Stomach (tissue), 9 donors: Measurements from ENCODE around the gene COL8A2. TPM values are rescaled to one million over a fixed set of nuclear protein-coding genes. Genes with fewer than 3 reads are reported as not detected.

Experiments
- DNase-seq, 2 donors: peaks; one replicate each; pipeline versions ENCODE4 v3.0.0 to v3.0.0-alpha.2; 2013 to 2019
- H3K27ac ChIP-seq, 5 donors: fragments of 200-600 bp in 4 of 5; sonication (generic) in 4 of 5; one replicate each; pipeline ENCODE4 v1.5.1; 2013 to 2019; ENCODE audit warnings: mild to moderate bottlenecking in 1 of 5, moderate library complexity in 1 of 5
- H3K27me3 ChIP-seq, 3 donors: fragments of 200-600 bp; sonication (generic); one replicate each; pipeline ENCODE4 v1.5.1; 2017 to 2019; ENCODE audit warnings: mixed run types in 1 of 3
- H3K36me3 ChIP-seq, 4 donors: fragments of 200-600 bp; sonication (generic); 1 replicate in 3 of 4; 2 replicates in 1 of 4; pipeline ENCODE4 v1.5.1; 2016 to 2019
- H3K4me1 ChIP-seq, 4 donors: fragments of 200-600 bp; sonication (generic); one replicate each; pipeline ENCODE4 v1.5.1; 2016 to 2019
- H3K4me3 ChIP-seq, 4 donors: fragments of 200-600 bp; sonication (generic) in 3 of 4; one replicate each; pipeline ENCODE4 v1.5.1; 2016 to 2019; ENCODE audit warnings: mild to moderate bottlenecking in 1 of 4
- H3K9me3 ChIP-seq, 4 donors: fragments of 200-600 bp; sonication (generic); one replicate each; pipeline ENCODE4 v1.5.1; 2016 to 2019
- EP300 ChIP-seq: sonication (generic); formaldehyde crosslinking; IDR thresholded peaks from one replicate; pipeline ENCODE4 v1.6.1; 2017; ENCODE audit warnings: antibody characterized with exemption
- POLR2A ChIP-seq, 4 donors: fragments of 450-650 bp; IDR thresholded peaks; one replicate each; pipeline ENCODE4 v1.6.1; 2016; ENCODE audit warnings: antibody characterized with exemption in 4 of 4, control low read depth in 2 of 4, mild to moderate bottlenecking in 1 of 4, moderate library complexity in 1 of 4
- POLR2AphosphoS5 ChIP-seq, 3 donors: sonication (generic); formaldehyde crosslinking; IDR thresholded peaks; one replicate each; pipeline ENCODE4 v1.6.1; 2016; ENCODE audit warnings: antibody characterized with exemption in 3 of 3
- WGBS, 5 donors: extraction: QIAGEN DNeasy Blood & Tissue Kit in 3 of 5; methylation state at CpG; one replicate each; pipeline versions ENCODE4 v1.1.5 to v1.1.7; 2013 to 2018; 5-methylcytosine and 5-hydroxymethylcytosine counted together
- intact Hi-C: fragments of 100-400 bp; cut with DNase I; formaldehyde crosslinking; loops from one replicate; pipeline ENCODE4 v1.15.1; 2023; ENCODE audit warnings: low total_unique reads
- polyA plus RNA-seq, 3 donors: library from polyadenylated mRNA; stranded (reverse); fragments of 200-250 nt; gene quantifications; one replicate each; pipeline ENCODE4 v1.2.3, GENCODE V29; 2013
- total RNA-seq, 5 donors: library from RNA; depleted of rRNA; stranded (reverse); fragments of >200 nt; gene quantifications; one replicate each; pipeline versions ENCODE4 v1.1.0 to v1.2.3, GENCODE V29; 2014 to 2016
- TF ChIP-seq, protein P1 (sequence below), 7 experiments: fragments of 450-650 bp in 4 of 7; fragments of 200-600 bp in 3 of 7; sonication (generic) in 3 of 7; IDR thresholded peaks; one replicate each; pipeline ENCODE4 v1.5.1; 2016 to 2019; ENCODE audit warnings: antibody characterized with exemption in 7 of 7, control low read depth in 2 of 7, mild to moderate bottlenecking in 1 of 7
- donor health status: healthy with polysubstance abuse.
- donor health status: Bipolar disorder and iron deficiency.
- donor health status: healthy.

The COL8A2 gene
- total and polyA plus RNA-seq, 8 donors = 0.92 to 19.2 (median 4.3) TPM

DNA sequence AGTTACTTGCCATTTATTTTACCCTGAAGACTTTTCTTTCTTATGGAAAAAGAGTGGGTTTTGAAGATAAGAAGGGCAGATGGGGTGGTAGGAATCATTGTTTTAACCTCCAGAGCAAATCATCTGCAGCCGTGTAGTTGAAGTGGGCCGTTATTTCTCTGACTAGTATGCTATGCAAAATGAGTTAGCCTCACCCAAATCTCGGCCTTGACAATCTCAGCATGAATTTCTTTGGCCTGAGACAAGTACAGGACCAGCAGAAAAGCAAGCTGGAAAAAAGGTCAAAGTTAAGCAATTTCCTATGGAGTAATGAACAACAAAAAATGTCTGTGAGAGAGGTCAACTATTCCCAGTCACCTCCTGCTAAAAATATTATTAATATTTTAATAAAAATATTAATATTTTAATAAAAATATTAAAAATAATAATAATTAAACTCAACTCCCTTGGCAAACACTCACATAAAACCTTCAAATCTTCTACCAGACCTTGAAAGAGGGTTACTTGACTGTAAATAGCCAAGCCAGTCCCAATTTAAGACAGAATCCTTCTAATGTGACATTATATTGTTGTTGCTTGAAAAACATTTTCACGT is 47.9 kb downstream of the COL8A2 start:
- no peaks in the 10 kb centered on the region for H3K27me3 ChIP-seq
- no peak overlapping the region for H3K27ac ChIP-seq
- no peaks in the 10 kb centered on the region for H3K9me3 ChIP-seq
- intact Hi-C loops = no loop called here
- WGBS, 5 donors = 44 to 60% (median 49%) methylated on average over 4 of the region's 4 CpGs
- no peak overlapping the region for H3K4me3 ChIP-seq
- no peaks in the 10 kb centered on the region for H3K36me3 ChIP-seq
- TF ChIP-seq POLR2A (IDR thresholded peaks at IDR 0.05) (no peak), POLR2AphosphoS5 (IDR thresholded peaks at IDR 0.05) (no peak), EP300 (no peak)
- TF ChIP-seq, protein P1, sequence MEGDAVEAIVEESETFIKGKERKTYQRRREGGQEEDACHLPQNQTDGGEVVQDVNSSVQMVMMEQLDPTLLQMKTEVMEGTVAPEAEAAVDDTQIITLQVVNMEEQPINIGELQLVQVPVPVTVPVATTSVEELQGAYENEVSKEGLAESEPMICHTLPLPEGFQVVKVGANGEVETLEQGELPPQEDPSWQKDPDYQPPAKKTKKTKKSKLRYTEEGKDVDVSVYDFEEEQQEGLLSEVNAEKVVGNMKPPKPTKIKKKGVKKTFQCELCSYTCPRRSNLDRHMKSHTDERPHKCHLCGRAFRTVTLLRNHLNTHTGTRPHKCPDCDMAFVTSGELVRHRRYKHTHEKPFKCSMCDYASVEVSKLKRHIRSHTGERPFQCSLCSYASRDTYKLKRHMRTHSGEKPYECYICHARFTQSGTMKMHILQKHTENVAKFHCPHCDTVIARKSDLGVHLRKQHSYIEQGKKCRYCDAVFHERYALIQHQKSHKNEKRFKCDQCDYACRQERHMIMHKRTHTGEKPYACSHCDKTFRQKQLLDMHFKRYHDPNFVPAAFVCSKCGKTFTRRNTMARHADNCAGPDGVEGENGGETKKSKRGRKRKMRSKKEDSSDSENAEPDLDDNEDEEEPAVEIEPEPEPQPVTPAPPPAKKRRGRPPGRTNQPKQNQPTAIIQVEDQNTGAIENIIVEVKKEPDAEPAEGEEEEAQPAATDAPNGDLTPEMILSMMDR (IDR thresholded peaks at IDR 0.05) = no peak
- no peak for DNase-seq
- H3K4me1 ChIP-seq = no peaks in the 10 kb centered on the region

DNA sequence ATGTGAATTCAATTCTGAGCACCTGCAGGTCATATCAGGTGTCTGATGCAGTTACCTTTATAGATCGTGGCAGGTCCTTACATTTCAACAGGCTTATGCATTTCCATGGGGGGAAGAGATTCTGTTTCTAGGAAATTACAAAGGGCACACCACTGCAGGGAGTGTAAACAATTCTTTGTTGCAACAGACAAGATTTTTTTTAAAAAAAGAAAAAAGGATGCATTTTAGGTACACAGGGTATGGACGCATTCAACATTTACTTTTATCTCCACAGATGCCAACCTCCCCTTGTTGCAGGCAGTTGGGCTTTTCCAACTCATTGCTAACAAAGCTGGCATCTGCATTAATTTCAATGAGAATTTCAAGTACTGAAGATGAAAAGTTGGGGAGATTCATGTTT is 54.7 kb downstream of the COL8A2 start:
- Histone ChIP-seq H3K9me3 (no peaks in the 10 kb centered on the region), H3K27me3 (no peaks in the 10 kb centered on the region), H3K27ac (no peak overlapping the region), H3K36me3 (no peaks in the 10 kb centered on the region), H3K4me1 (no peaks in the 10 kb centered on the region), H3K4me3 (no peak overlapping the region)
- 66 to 76% (median 73%) methylated on average over 2 of the region's 2 CpGs for WGBS, 5 donors
- intact Hi-C loops = no loop called here
- DNase-seq = no peak
- TF ChIP-seq POLR2AphosphoS5 (IDR thresholded peaks at IDR 0.05) = no peak
- no peak for TF ChIP-seq EP300

DNA sequence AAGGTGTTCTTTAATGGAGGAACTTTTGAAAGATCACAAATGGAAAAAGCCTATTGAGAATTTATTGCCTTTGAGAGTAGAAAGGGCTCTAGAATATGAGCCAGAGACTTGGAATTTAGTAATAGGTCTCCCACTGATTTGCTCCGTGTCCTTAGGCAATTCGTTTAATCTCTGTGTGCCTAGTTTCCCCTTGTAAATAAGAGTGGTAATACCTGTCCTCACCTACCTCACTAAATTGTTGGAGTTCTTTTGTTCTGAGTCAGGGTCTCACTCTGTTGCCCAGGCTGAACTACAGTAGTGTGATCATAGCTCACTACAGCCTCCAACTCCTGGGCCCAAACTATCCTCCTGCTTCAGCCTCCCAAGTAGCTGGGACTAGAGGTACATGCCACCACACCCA is 56.2 kb downstream of the COL8A2 start:
- WGBS, 5 donors = 86 to 94% (median 91%) methylated on average over 2 of the region's 2 CpGs
- Histone ChIP-seq H3K36me3 (no peaks in the 10 kb centered on the region), H3K27ac (no peak overlapping the region), H3K27me3 (no peaks in the 10 kb centered on the region), H3K9me3 (no peaks in the 10 kb centered on the region), H3K4me1 (no peaks in the 10 kb centered on the region), H3K4me3 (no peak overlapping the region)
- DNase-seq = no peak
- no peak for TF ChIP-seq POLR2A (IDR thresholded peaks at IDR 0.05)
- no peak for TF ChIP-seq POLR2AphosphoS5 (IDR thresholded peaks at IDR 0.05)
- no peak for TF ChIP-seq EP300
- TF ChIP-seq, protein P1 (IDR thresholded peaks at IDR 0.05) = no peak
- intact Hi-C loops = no loop called here

DNA sequence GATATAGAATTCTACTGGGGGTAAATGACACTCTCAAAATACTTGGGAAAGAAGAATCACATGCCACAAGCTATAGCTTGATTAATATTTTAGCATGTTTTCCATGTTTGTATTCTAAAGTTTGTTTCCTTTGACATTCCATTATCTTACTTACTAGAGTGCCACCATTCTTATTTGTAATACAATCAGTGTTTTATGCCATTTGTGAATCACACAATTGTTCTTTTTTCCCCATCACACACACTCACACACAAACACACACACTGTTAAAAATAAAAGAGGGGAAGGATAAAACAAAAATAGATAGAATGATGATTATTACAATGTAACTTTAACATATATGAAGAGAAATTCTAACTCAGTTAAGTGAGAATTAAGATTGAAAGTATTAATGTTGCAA is 57.2 kb downstream of the COL8A2 start:
- H3K27ac ChIP-seq = no peak overlapping the region
- no peaks in the 10 kb centered on the region for H3K27me3 ChIP-seq
- intact Hi-C loops = no loop called here
- H3K4me1 ChIP-seq = no peaks in the 10 kb centered on the region
- TF ChIP-seq POLR2AphosphoS5 (IDR thresholded peaks at IDR 0.05) (no peak), EP300 (no peak)
- no peaks in the 10 kb centered on the region for H3K36me3 ChIP-seq
- H3K9me3 ChIP-seq = no peaks in the 10 kb centered on the region
- H3K4me3 ChIP-seq = no peak overlapping the region
- no peak for DNase-seq

DNA sequence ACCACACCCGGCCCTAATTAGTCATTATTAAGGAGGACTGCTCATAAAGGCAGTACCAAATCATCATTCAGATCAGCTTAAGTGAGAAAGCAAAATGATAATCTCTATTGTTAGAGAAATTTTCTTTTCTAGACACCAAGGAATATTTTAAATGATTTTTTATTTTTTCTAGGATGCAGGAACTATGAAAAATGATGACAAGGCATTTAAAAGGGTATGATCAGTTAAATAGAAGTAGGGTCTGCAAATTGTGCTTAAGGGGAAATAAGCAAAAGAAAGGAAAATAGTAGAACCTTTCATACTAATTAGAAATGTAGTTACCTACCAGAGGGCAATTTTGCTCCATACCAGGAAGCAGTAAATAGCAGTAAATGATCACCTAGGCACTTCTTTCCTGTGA is 62.7 kb downstream of the COL8A2 start:
- Histone ChIP-seq H3K4me3 (no peak overlapping the region), H3K4me1 (no peaks in the 10 kb centered on the region), H3K27ac (no peak overlapping the region), H3K9me3 (no peaks in the 10 kb centered on the region), H3K36me3 (peaks cover 0 to 11% (median 2%) of the 10 kb centered on the region in 4 donors), H3K27me3 (no peaks in the 10 kb centered on the region)
- DNase-seq = no peak
- intact Hi-C loops = no loop called here
- TF ChIP-seq POLR2A (IDR thresholded peaks at IDR 0.05) = no peak
- TF ChIP-seq EP300 = no peak
- TF ChIP-seq POLR2AphosphoS5 (IDR thresholded peaks at IDR 0.05) = no peak
- TF ChIP-seq, protein P1 (IDR thresholded peaks at IDR 0.05) = no peak
- WGBS, 5 donors = 91 to 97% (median 94%) methylated on average over 1 of the region's 1 CpG
